Effector memory CD8-positive, alpha-beta T cell (primary cell): ENCODE data around the gene LAMA2.

Source experiments
- ATAC-seq: fragments of 150-1000 bp; cut with Tn5 transposase; replicated peaks from 2 replicates; pipeline ENCODE4 v1.10.0; 2021; ENCODE audit warnings: mild to moderate bottlenecking, moderate library complexity
- DNase-seq, 3 experiments: peaks; one replicate each; pipeline ENCODE4 v3.0.0; 2021
- H3K27ac Mint-ChIP-seq, 2 donors: one replicate each; pipeline ENCODE4 v1.8.0; 2022; ENCODE audit warnings: mild to moderate bottlenecking in 2 of 2, mixed read lengths in 2 of 2, moderate library complexity in 2 of 2
- H3K27me3 Mint-ChIP-seq, 2 donors: one replicate each; pipeline ENCODE4 v1.8.0; 2022; ENCODE audit warnings: mixed read lengths in 2 of 2
- H3K36me3 Mint-ChIP-seq: one replicate; pipeline ENCODE4 v1.8.0; 2022; ENCODE audit warnings: mild to moderate bottlenecking, moderate library complexity, mixed read lengths; ENCODE audit not compliant: insufficient read depth
- H3K4me1 Mint-ChIP-seq, 2 donors: one replicate each; pipeline ENCODE4 v1.8.0; 2022; ENCODE audit warnings: low read depth in 2 of 2, mixed read lengths in 2 of 2
- H3K4me3 Mint-ChIP-seq, 2 donors: one replicate each; pipeline ENCODE4 v1.8.0; 2022; ENCODE audit warnings: mild to moderate bottlenecking in 2 of 2, mixed read lengths in 2 of 2, moderate library complexity in 2 of 2
- H3K9me3 Mint-ChIP-seq, 2 donors: one replicate each; pipeline ENCODE4 v1.8.0; 2022; ENCODE audit warnings: mixed read lengths in 2 of 2

LAMA2 gene

DNA sequence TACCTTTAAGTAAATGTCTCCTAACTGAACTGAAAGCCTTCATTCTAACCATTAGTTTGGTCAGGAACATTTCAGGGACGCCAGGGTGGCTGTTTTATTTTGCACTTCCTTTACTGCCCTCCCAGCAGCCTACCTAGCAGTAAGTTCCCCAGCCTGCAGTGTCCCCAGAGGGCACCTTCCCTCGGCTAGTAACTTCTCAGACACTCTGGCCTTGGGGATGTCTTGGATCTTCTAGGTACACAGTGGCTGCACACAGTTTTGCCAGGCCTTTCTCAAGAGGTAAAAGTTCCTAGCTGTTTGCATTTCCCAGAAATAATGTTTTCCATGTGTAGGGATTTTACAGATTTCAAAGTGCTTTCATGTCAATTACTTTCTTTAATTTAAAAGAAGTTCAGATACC lies 378 bp upstream of the LAMA2 start:
- Mint-ChIP-seq H3K27ac (no peak overlapping the region), H3K9me3 (peaks cover 0 to 2% of the 10 kb centered on the region in 2 donors), H3K4me3 (peak overlapping the region in 1 of 2 donors; percentile 64), H3K27me3 (peaks cover 15 to 22% of the 10 kb centered on the region in 2 donors), H3K36me3 (no peaks in the 10 kb centered on the region), H3K4me1 (peaks cover 0 to 3% of the 10 kb centered on the region in 2 donors)
- ATAC-seq: no peak
- DNase-seq: no peak

DNA sequence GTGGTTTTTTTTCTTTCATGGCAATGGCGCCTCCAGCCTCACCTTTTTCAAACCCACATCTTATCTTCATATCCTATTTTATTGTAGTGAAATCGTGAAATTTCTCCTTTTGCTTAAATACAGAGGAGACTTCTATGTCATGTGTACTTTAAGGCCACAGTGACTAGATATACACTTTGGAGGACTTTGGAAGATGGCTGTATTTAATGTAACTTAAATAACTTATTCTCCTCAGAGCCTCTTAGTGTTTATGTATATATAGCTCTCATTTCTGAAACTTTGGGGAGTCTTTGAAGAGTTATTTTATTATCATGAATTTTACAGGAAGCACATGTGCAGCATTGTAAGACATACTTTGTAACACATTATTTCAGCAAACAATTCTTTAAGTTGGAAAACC lies 968 bp downstream of the LAMA2 start:
- H3K36me3 Mint-ChIP-seq: no peaks in the 10 kb centered on the region
- H3K27ac Mint-ChIP-seq: no peak overlapping the region
- DNase-seq (no peak), ATAC-seq (no peak)
- peaks cover 0 to 2% of the 10 kb centered on the region in 2 donors for H3K9me3 Mint-ChIP-seq
- peaks cover 0 to 3% of the 10 kb centered on the region in 2 donors for H3K4me1 Mint-ChIP-seq
- H3K27me3 Mint-ChIP-seq: peaks cover 15 to 22% of the 10 kb centered on the region in 2 donors
- H3K4me3 Mint-ChIP-seq: no peak overlapping the region

DNA sequence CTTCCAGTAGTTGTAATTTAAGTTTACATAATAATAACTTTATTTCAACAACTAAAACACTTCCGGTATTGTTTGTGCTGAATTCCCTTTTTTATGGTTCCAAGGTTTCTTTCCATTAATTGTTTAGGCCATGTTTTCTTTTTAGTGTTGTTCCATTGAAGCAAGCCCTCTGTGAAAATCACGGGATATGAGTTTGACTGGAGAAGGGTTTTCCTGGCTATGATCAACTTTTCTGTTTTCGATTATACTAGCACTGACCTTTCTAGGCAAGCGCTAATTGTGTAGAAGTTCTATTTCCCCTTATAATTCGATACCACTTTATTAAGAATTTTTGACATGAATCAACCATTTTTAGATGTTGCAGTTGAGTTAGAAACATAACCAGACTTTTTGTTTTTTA lies 2.4 kb downstream of the LAMA2 start:
- no peaks in the 10 kb centered on the region for H3K36me3 Mint-ChIP-seq
- H3K27me3 Mint-ChIP-seq: peaks cover 15 to 22% of the 10 kb centered on the region in 2 donors
- H3K27ac Mint-ChIP-seq: no peak overlapping the region
- DNase-seq (no peak), ATAC-seq (no peak)
- peaks cover 0 to 3% of the 10 kb centered on the region in 2 donors for H3K4me1 Mint-ChIP-seq
- H3K9me3 Mint-ChIP-seq: peaks cover 0 to 2% of the 10 kb centered on the region in 2 donors
- no peak overlapping the region for H3K4me3 Mint-ChIP-seq

DNA sequence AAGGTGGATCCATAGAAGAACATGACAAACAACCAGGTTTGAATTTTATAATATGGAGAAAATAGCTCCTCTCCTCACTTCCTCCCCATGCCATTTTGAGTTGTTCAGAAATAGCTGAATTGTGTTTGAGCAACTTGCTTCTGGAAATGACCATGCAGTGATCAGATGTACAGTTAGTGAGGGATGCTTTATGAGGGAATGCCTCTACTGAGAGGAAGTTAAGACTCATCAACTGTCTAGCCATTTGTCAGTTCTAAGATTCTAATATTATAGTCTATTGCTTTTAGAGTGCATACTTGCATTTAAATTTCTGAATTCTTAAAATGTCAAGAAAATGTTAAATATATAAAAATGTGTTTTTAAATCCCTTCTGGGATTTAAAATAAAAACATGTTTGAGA lies 3.8 kb downstream of the LAMA2 start:
- DNase-seq: no peak
- H3K36me3 Mint-ChIP-seq: no peaks in the 10 kb centered on the region

DNA sequence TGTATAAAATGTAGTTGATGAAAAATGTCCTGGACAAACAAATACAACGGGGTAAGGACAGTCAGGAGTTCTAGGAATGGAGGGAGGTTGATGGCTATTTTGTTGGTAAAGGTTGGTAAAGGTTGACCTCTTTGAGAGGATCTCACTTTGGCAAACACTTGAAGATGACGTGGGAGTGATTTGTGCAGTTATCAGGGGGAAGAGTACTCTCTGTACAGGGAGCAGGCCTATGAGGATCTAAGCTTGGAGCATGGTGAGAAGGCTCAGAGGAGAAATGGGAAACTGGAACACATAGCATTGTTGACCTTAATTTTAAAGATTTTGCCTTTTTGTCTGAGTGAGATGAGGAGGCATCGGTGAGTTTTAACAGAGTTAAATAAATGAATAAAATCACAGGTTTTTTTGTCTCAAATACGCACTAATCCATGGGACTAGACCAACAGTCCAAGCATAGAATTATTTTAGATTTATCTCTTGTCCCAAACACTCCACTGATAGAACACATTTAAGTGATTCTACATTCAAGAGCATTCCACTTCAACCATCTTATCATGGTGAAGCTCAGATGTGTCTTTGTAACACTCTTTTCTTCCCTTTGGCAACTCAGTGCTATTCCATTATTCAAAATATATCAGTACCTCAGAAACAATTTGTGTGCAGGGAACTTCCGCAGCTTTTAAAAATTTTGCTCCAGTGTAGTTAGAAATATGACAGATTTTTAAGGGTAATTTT lies 5.7 kb downstream of the LAMA2 start:
- Mint-ChIP-seq H3K36me3 (no peaks in the 10 kb centered on the region), H3K4me1 (no peaks in the 10 kb centered on the region), H3K27ac (no peak overlapping the region), H3K27me3 (peaks cover 0 to 4% of the 10 kb centered on the region in 2 donors), H3K9me3 (peaks cover 0 to 2% of the 10 kb centered on the region in 2 donors), H3K4me3 (no peak overlapping the region)
- DNase-seq (no peak), ATAC-seq (no peak)

More for the DNA sequence above, 3.8 kb downstream of the LAMA2 start:
- Mint-ChIP-seq H3K9me3 (peaks cover 0 to 2% of the 10 kb centered on the region in 2 donors), H3K4me3 (no peak overlapping the region), H3K4me1 (peaks cover 0 to 3% of the 10 kb centered on the region in 2 donors), H3K27ac (no peak overlapping the region), H3K27me3 (peaks cover 15 to 22% of the 10 kb centered on the region in 2 donors)
- ATAC-seq: no peak

DNA sequence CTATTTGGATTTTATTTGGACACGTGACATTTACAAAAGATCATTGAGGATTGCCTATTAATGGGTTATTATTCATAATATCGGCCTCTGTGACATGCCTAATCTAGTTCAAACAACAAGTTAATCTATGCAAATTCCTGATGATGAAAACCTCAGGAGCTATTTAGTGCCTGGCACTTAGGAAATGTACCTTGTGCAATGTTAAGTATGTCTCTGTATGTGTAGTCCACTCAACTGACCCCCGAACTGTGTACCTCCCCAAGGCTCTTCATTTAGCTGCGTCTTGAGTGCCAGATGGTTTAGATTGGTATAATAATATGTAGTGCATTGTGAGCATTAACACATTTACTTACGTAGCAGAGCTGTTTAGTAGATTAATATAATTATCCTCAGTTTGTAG lies 6.9 kb downstream of the LAMA2 start:
- H3K27ac Mint-ChIP-seq: no peak overlapping the region
- ATAC-seq (no peak), DNase-seq (no peak)
- peaks cover 0 to 2% of the 10 kb centered on the region in 2 donors for H3K9me3 Mint-ChIP-seq
- H3K27me3 Mint-ChIP-seq: no peaks in the 10 kb centered on the region
- H3K4me1 Mint-ChIP-seq: no peaks in the 10 kb centered on the region
- H3K4me3 Mint-ChIP-seq: no peak overlapping the region
- H3K36me3 Mint-ChIP-seq: no peaks in the 10 kb centered on the region

DNA sequence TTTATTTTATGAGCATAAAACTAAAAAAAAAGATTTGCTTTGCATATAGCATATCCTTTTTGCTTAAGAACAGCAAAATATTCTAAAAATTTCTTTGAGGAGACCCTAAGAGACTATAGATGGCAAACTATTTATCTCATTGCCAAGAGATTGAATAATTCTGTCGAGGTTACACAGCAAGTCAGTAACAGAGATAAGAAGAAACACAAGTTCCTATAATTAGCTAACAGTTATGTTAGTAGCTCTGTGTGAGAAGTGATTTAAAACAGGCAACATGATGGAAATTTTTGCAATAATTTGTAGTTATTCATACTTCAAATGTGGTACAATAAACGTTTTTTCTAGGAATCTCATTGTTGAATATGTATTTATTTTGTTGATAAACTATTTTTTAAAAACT lies 9.1 kb downstream of the LAMA2 start:
- no peak for DNase-seq
- Mint-ChIP-seq H3K36me3 (no peaks in the 10 kb centered on the region), H3K9me3 (no peaks in the 10 kb centered on the region), H3K4me3 (no peak overlapping the region), H3K27ac (no peak overlapping the region), H3K27me3 (no peaks in the 10 kb centered on the region), H3K4me1 (no peaks in the 10 kb centered on the region)
- no peak for ATAC-seq

DNA sequence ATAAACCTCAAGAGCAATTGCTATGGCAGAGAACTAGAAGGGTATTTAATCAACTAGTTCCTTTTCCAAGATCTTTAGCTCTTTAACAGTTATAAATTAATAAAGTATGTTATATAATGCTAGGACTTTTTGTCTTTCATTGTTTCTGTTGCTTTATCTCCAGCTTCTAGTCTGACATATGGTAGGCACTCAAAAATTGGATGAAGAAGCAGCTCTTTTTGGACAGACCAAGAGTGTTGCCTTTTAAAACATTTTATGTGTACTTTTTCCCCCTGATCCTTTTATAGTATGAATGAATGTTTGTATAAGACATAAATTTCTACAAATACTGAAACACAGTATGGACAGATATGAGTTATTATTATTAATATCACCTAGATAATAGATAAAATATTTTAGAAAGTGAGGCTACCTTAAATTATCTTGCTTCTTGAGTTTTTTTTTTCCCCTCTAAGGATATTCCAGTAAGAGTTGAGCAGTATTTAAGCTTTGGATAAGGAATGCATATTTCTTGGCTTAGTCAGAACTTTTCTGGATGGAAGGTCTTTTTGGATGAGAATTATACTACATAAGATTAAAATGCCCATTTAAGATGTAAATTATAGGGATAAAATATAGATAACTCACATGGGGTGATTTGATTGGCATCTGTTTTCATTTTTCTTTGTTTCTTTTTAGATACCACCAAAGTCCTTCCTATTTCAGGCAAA lies 16.6 kb downstream of the LAMA2 start:
- no peak for DNase-seq
- H3K27me3 Mint-ChIP-seq: no peaks in the 10 kb centered on the region
- no peaks in the 10 kb centered on the region for H3K9me3 Mint-ChIP-seq
- no peaks in the 10 kb centered on the region for H3K4me1 Mint-ChIP-seq
- H3K36me3 Mint-ChIP-seq: no peaks in the 10 kb centered on the region
- H3K4me3 Mint-ChIP-seq: no peak overlapping the region
- no peak overlapping the region for H3K27ac Mint-ChIP-seq
- no peak for ATAC-seq

DNA sequence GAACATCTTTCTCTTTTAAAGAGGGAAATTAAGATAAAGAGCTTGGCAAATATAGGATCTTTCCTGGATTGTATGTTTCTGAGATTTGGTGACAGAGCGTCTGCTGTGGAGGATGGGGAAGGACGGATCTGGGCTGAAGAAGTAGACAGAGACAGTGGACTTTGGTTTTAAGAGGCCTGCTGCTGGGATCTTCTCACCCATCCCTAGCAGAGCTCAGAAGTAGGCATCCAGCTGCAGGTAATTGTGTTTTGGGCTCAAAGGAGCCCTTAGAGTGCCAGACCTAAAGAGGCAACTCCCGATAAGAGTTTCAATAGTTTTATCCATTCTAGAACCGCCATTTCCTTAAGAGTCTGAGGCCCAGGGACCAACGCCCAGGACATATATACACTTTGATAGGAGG lies 20.8 kb downstream of the LAMA2 start:
- Mint-ChIP-seq H3K9me3 (no peaks in the 10 kb centered on the region), H3K27me3 (no peaks in the 10 kb centered on the region), H3K36me3 (no peaks in the 10 kb centered on the region), H3K4me1 (no peaks in the 10 kb centered on the region), H3K27ac (no peak overlapping the region), H3K4me3 (no peak overlapping the region)
- ATAC-seq (no peak), DNase-seq (no peak)

DNA sequence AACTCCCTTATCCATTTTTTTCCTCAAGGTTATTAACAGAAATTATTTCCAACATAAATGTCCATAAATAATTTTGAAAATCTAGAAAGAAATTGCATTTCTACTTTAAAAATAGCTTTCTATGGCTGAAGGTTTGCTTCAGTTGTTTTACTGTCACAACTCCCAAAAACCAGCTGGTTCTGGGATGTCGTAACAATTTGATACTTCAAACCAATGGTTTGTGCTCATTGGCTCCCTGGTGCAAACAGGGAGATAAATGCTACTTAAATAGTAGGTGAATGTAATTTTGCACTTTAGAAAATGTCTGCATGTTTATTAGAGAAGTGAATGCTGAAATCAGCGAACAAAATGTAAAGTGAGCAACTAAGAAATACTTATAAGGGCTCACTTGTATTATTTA lies 31.1 kb downstream of the LAMA2 start:
- Mint-ChIP-seq H3K27ac (no peak overlapping the region), H3K9me3 (peaks cover 0 to 4% of the 10 kb centered on the region in 2 donors), H3K4me3 (no peak overlapping the region), H3K27me3 (no peaks in the 10 kb centered on the region), H3K36me3 (no peaks in the 10 kb centered on the region), H3K4me1 (no peaks in the 10 kb centered on the region)
- DNase-seq (no peak), ATAC-seq (no peak)

DNA sequence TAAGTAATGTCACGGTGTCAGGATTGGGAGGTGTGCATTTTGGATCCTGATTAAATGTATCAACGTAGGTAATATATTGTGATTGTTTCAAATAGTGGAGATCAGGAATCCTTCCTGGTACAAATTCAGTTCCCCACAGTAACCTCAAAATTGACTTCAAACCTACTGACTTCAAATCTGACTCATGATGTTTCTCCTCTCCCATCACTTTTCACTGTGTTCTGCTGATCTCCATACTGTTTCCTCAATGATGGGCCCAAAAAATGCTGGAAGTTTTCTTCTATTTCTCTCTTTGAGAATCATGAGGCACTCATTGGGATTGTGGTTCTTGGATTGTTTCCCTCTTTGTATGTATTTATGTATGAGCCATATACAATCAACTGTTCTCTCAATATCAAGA lies 35.9 kb downstream of the LAMA2 start:
- H3K36me3 Mint-ChIP-seq: no peaks in the 10 kb centered on the region

DNA sequence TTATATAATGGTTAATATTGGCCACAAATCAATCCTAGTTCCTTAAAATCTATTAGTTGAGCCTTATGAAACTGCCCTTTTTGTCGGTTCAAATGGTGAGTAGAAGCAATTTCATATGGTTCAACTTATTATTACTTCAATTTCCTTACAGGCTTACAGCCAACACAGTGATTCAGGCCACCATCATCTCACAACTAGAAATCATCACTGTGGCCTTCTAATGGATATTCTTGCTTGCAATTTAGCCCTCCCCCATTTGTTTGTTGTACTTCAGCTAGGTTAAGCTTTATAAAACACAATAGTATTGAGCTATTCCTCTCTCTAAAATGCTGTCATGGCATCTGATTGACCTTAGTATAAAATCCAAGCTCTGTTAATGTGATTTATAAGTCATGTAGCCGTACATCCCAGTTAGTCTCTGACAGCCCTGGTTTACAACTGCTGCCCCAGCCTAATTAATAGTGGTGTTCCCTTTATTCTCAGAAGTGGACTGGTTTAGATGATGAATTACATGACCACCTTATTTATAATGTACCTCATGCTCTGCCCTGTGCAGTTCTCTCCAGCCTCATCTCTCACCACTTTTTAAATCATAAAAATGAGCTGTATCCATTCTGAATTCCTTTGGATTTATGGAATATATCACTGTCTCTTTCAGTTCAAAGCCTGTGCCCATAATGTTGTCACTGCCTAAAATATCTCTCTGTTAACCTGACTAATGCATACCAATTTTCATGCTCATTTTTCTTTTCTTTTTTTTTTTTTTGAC lies 36.7 kb downstream of the LAMA2 start:
- Mint-ChIP-seq H3K36me3 (no peaks in the 10 kb centered on the region), H3K4me1 (no peaks in the 10 kb centered on the region), H3K4me3 (no peak overlapping the region), H3K27ac (no peak overlapping the region), H3K9me3 (peaks cover 0 to 1% of the 10 kb centered on the region in 2 donors), H3K27me3 (no peaks in the 10 kb centered on the region)
- ATAC-seq: no peak
- no peak for DNase-seq

More for the DNA sequence above, 35.9 kb downstream of the LAMA2 start:
- no peaks in the 10 kb centered on the region for H3K4me1 Mint-ChIP-seq
- peaks cover 0 to 1% of the 10 kb centered on the region in 2 donors for H3K9me3 Mint-ChIP-seq
- ATAC-seq (no peak), DNase-seq (no peak)
- no peak overlapping the region for H3K27ac Mint-ChIP-seq
- H3K4me3 Mint-ChIP-seq: no peak overlapping the region
- no peaks in the 10 kb centered on the region for H3K27me3 Mint-ChIP-seq

DNA sequence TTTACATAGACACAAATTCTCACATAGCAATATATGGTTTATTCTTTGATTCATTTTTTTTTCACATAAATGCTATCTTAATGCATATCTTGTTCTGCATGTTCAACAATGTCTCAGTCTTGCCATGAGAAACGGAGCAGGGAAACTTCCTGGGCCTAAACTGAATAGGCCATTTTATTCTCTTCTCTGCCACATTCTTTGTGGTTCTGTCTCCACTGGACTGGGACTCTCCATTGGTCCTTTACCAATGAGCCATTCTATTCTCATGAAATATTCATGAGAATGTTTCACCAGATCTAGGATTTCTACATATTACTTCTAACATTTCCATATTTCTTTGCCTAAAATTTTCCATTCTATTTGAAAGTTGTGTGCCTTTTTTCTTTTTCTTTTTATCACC lies 42.8 kb downstream of the LAMA2 start:
- no peaks in the 10 kb centered on the region for H3K9me3 Mint-ChIP-seq
- DNase-seq: no peak
- peaks cover 0 to 7% of the 10 kb centered on the region in 2 donors for H3K27me3 Mint-ChIP-seq
- H3K36me3 Mint-ChIP-seq: no peaks in the 10 kb centered on the region
- no peaks in the 10 kb centered on the region for H3K4me1 Mint-ChIP-seq
- ATAC-seq: no peak
- H3K4me3 Mint-ChIP-seq: no peak overlapping the region
- H3K27ac Mint-ChIP-seq: no peak overlapping the region
